Upper lobe of right lung (tissue), 1 donor: ENCODE results near the gene TMA7B. TPM values are rescaled to one million over a fixed set of nuclear protein-coding genes. Genes with fewer than 3 reads are reported as not detected.
A peak's percentile ranks its signal among the peaks of the same experiment; 100 is the strongest.
"Not testable (repeated sequence)": the region's sequence is repeated elsewhere in the genome, so short reads cannot be mapped to it uniquely, and the experiment has no call there.

Experiments used
- ATAC-seq: fragments of 200-7000 bp; cut with Tn5 transposase; one replicate; pipeline ENCODE4 v1.9.1; 2020; ENCODE audit warnings: mild to moderate bottlenecking, moderate library complexity
- DNase-seq: peaks from one replicate; pipeline ENCODE4 v3.0.0-alpha.2; 2020
- H3K27ac ChIP-seq: fragments of 200-600 bp; one replicate; pipeline ENCODE4 v1.8.0; 2022
- H3K27me3 ChIP-seq: fragments of 200-600 bp; one replicate; pipeline ENCODE4 v1.8.0; 2022; ENCODE audit warnings: mild to moderate bottlenecking
- H3K36me3 ChIP-seq: fragments of 200-600 bp; one replicate; pipeline ENCODE4 v1.8.0; 2022
- H3K4me1 ChIP-seq: fragments of 200-600 bp; one replicate; pipeline ENCODE4 v1.8.0; 2022
- H3K4me3 ChIP-seq: fragments of 200-600 bp; one replicate; pipeline ENCODE4 v1.8.0; 2022; ENCODE audit warnings: mild to moderate bottlenecking
- H3K9me3 ChIP-seq: fragments of 200-600 bp; one replicate; pipeline ENCODE4 v1.8.0; 2022
- CTCF ChIP-seq: fragments of 200-600 bp; IDR thresholded peaks from one replicate; pipeline ENCODE4 v1.8.0; 2022; ENCODE audit warnings: antibody characterized with exemption
- intact Hi-C: fragments of 100-400 bp; cut with DNase I; formaldehyde crosslinking; loops from one replicate; pipeline ENCODE4 v1.11.0; 2022
- total RNA-seq: library from RNA; stranded (reverse); fragmentation: NEBNext Ultra II Directional; extraction: Animal tissue kit (Norgen Biotek cat#: 25700); gene quantifications from one replicate; pipeline ENCODE4 v1.2.1, GENCODE V29; 2021
- donor health status: DM: no; HTN: yes; CAD: no; lungs with severe emphysema.

Gene TMA7B
- total RNA-seq, 1 donor from 2014 or later = 0.69 TPM

GRCh38 chr22:39949964-39950737, 10.0 kb upstream of the TMA7B start:
- peaks cover 24% of the 10 kb centered on the region for H3K4me1 ChIP-seq
- ATAC-seq = no peak

DNA sequence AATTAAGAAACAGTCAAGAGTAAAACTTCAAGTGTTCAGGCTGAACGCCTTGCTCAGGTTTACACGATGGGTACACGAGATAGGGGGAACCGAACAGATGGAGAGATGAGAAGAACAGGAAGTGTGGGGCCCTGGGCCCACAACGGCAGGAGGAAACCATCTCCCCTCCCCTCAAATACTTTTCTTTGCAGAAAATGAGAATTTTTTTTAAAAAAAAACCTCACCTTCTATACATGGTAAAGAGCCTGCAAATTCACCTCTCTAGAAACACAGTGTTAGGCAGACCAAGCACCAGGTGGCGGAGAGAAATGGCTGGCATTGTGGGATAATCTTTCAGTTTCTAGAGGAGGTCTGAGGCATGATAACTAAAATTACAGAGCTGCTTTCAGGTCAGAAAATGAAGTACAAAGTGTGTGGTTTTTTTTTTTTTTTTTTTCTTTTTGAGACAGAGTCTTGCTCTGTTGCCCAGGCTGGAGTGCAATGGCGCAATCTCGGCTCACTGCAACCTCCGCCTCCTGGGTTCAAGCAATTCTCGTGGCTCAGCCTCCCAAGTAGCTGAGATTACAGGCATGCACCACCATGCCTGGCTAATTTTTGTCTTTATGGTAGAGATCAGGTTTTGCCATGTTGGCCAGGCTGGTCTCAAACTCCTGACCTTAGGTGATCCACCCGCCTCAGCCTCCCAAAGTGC, 8.4 kb upstream of the TMA7B start:
- H3K36me3 ChIP-seq, H3K9me3 ChIP-seq, H3K27ac ChIP-seq, ATAC-seq, H3K4me3 ChIP-seq, DNase-seq: not testable (repeated sequence)
- intact Hi-C loops = loop anchor here (10.0 kb wide), 1 partner anchor 63 kb away; no protein-coding TSS in a partner anchor
- Histone ChIP-seq H3K4me1 (peaks cover 21% of the 10 kb centered on the region), H3K27me3 (peaks cover 36% of the 10 kb centered on the region)

More at GRCh38 chr22:39949964-39950737, 10.0 kb upstream of the TMA7B start:
- Histone ChIP-seq H3K9me3 (no peaks in the 10 kb centered on the region), H3K4me3 (no peak overlapping the region), H3K27ac (no peak overlapping the region), H3K36me3 (no peaks in the 10 kb centered on the region), H3K27me3 (peaks cover 34% of the 10 kb centered on the region)
- no peak for TF ChIP-seq CTCF
- intact Hi-C loops = loop anchor here (10.0 kb wide), 1 partner anchor 65 kb away; no protein-coding TSS in a partner anchor
- no peak for DNase-seq

DNA sequence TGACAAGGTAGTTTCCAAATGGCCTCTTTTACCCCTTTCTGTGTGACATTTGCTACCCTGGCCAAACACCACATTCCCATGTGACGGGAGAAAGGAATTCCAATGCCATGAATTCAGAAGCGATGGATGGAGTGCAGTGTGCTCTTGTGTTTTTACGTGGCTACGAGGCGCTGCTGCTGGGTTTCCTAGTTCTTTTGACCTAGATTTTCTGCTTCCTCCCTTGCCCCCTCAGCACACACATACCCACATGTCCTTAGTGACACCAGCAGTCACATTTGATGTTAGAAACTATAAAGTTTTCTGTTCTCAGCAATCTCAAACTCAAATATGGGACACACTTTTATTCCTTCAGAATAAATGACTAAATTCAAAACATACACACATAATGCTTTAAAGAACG, 7.8 kb upstream of the TMA7B start:
- Histone ChIP-seq H3K9me3 (no peaks in the 10 kb centered on the region), H3K27ac (no peak overlapping the region), H3K4me1 (peaks cover 15% of the 10 kb centered on the region), H3K36me3 (no peaks in the 10 kb centered on the region), H3K27me3 (peaks cover 40% of the 10 kb centered on the region), H3K4me3 (no peak overlapping the region)
- intact Hi-C loops = loop anchor here (10.0 kb wide), 1 partner anchor 62 kb away; no protein-coding TSS in a partner anchor
- TF ChIP-seq CTCF = no peak
- DNase-seq = no peak
- no peak for ATAC-seq

DNA sequence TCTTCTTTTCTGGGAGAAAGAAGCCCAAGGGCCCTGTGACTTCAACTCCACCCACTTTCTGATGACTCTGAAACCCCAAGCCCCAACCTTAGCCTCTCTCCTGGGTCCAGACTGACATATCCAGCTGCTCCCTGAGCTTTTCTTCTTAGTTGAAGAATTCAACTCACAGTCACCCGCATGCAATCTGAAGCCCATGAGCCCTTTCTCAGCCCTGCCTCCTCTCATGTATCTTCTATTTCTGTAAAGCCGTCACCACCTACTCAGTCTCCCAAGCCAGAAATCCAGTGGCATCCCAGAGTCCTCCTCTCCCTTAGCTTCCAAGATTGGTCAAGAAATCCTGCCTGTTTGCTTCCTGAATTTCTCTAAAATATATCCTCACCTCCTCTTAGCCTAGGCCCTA, 7.1 kb upstream of the TMA7B start:
- intact Hi-C loops = loop anchor here (10.0 kb wide), 1 partner anchor 62 kb away; no protein-coding TSS in a partner anchor
- Histone ChIP-seq H3K4me1 (peaks cover 9% of the 10 kb centered on the region), H3K27me3 (peaks cover 44% of the 10 kb centered on the region), H3K36me3 (no peaks in the 10 kb centered on the region), H3K27ac (no peak overlapping the region), H3K4me3 (no peak overlapping the region), H3K9me3 (no peaks in the 10 kb centered on the region)
- DNase-seq = no peak
- no peak for TF ChIP-seq CTCF
- no peak for ATAC-seq

DNA sequence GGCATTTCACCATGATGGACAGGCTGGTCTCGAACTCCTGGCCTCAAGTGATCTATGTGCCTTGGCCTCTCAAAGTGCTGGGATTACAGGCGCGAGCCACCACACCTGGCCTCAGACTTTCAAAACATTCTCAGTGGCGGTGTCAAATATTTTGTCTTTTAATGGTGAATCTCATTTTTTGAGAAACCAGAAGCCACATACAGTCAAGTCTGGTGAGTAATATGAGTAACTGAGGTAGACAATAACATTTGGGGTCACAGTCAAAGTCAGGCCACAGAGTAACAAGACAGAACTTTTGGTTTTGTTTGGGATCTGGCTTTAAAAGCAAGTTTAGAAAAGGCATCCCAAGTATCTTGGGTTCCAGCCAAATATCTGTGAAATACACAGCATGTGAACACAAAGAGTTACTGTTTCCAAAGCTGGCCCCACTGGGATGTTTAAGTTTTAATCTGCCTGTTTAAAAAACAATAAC, 5.6 kb upstream of the TMA7B start:
- H3K4me3 ChIP-seq = no peak overlapping the region
- H3K9me3 ChIP-seq = no peaks in the 10 kb centered on the region
- H3K27ac ChIP-seq = peak overlapping the region; percentile 3
- ATAC-seq = no peak
- H3K27me3 ChIP-seq = peaks cover 49% of the 10 kb centered on the region
- intact Hi-C loops = loop anchor here (10.0 kb wide), 1 partner anchor 60 kb away; no protein-coding TSS in a partner anchor
- no peak for DNase-seq
- peaks cover 9% of the 10 kb centered on the region for H3K4me1 ChIP-seq
- TF ChIP-seq CTCF = no peak
- no peaks in the 10 kb centered on the region for H3K36me3 ChIP-seq

DNA sequence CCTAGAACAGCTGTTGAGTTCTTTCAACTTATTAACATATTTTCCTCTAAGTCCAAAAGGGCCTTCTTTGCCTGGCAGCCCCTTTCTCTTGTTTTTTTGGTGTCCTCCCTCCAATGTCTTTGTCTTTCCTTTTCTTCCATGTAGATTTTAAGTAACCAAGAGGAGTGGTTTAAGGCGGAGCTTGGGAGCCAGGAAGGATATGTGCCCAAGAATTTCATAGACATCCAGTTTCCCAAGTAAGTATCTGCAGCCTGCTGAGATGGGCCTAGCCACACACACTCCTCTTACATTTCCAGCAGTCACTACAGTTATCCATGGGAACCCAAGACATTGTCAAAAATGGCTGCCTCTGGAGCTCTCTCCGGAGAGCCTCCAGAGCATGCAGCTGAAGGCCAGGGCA, 4.5 kb upstream of the TMA7B start:
- TF ChIP-seq CTCF = no peak
- Histone ChIP-seq H3K27me3 (peaks cover 41% of the 10 kb centered on the region), H3K4me1 (peaks cover 9% of the 10 kb centered on the region), H3K4me3 (no peak overlapping the region), H3K9me3 (no peaks in the 10 kb centered on the region), H3K27ac (no peak overlapping the region), H3K36me3 (no peaks in the 10 kb centered on the region)
- intact Hi-C loops = loop anchor here (10.0 kb wide), 1 partner anchor 59 kb away; no protein-coding TSS in a partner anchor
- no peak for ATAC-seq
- no peak for DNase-seq
